ENCODE data around the gene VAV3. TPM values are rescaled to one million over a fixed set of nuclear protein-coding genes. Genes with fewer than 3 reads are reported as not detected.

VAV3 gene
- total RNA-seq, 2 experiments from 2014 or later: 3.9 to 4.6 TPM

DNA sequence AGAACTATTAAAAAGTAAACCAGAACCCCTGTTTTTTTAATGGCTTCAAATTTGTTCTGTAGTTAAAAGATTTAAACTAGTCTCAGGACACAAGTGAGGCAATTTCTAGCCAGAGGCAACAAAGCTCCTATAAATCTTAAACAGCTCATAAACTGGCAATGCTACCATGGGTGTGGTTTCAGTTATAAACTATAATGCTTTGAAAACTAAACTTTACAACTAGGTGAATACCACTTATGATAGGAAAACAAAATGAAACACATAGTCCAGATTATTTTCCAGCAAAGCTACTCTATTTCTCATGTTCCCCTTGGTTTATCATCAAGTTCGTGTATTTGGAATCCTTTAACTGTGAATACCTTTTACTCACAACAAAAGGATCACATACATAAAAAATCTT is 282.5 kb downstream of the VAV3 start:
- Mint-ChIP-seq H3K4me3 (no peak overlapping the region), H3K27ac (no peak overlapping the region), H3K36me3 (no peaks in the 10 kb centered on the region), H3K27me3 (no peaks in the 10 kb centered on the region), H3K9me3 (no peaks in the 10 kb centered on the region), H3K4me1 (no peaks in the 10 kb centered on the region)
- DNase-seq: no peak

DNA sequence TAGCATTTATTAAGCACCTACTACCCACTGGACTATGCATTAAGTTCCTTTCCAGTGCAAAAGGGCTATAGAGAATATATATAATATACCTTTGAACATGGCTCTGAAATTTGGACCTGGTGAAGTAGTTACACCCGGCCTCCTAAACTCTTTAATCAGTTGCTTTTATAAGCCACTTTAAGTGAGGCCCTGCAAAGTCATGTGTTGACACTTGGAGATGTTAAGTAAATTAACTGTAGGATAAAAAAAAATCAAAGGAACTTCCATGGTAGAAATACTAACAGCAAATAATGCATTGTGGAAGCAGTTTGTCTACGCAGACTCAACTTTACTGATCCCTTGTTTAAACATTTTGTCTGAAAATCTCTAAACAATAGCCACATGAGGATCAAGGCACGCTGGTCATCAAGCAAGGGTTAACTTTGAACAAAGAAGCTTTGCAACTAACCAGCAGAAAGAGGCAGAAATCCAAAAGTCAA is 283.9 kb downstream of the VAV3 start:
- DNase-seq: no peak
- Mint-ChIP-seq H3K9me3 (no peaks in the 10 kb centered on the region), H3K4me1 (no peaks in the 10 kb centered on the region), H3K36me3 (no peaks in the 10 kb centered on the region), H3K27ac (no peak overlapping the region), H3K27me3 (no peaks in the 10 kb centered on the region), H3K4me3 (no peak overlapping the region)

DNA sequence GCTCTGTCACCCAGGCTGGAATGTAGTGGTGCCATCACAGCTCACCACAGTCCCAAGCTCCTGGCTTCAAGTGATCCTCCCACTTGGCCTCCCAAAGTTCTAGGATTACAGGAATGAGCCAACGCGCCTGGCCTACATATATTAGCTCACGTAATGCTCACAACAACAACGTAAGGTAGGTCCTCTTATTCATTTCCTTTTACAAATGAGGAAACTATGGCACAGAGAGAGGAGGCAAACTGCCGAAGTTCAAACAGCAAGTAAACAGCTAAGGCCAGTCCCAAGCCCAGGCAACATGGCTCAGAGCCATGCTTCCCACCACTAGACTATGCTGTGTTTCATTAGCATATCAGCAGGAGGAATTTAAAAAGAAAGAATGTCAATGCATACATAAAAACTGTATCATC is 284.4 kb downstream of the VAV3 start:
- H3K4me1 Mint-ChIP-seq: no peaks in the 10 kb centered on the region
- H3K4me3 Mint-ChIP-seq: no peak overlapping the region
- H3K9me3 Mint-ChIP-seq: no peaks in the 10 kb centered on the region
- DNase-seq: no peak
- H3K36me3 Mint-ChIP-seq: peaks cover under 1% of the 10 kb centered on the region
- no peak overlapping the region for H3K27ac Mint-ChIP-seq
- no peaks in the 10 kb centered on the region for H3K27me3 Mint-ChIP-seq

DNA sequence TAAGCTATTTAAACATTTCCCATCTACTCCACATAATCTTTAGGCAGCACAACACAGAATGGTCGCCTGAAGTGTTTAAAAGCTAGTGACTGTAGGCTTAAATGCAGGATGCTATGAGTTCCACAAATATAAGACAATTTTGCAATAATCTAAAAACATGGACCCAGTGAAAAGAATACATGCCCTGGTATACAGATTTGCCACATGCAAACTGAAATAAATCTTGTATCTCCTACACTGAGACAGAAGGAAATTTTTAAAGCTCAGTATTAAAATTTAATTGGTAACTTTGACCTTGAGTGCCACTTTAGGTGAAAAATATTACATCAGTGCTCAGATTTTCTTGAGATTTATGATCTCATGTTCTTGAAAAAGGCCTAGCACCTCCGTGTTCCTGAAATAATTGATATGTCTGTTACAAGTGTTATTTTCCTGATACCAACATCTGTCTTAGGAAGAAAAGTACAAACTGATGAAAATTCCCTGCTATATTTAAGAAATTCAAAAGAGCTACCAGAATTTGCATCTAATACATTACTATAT is 285.5 kb downstream of the VAV3 start:
- Mint-ChIP-seq H3K4me1 (no peaks in the 10 kb centered on the region), H3K4me3 (no peak overlapping the region), H3K27ac (no peak overlapping the region), H3K36me3 (peaks cover 8% of the 10 kb centered on the region), H3K27me3 (no peaks in the 10 kb centered on the region), H3K9me3 (peaks cover 1% of the 10 kb centered on the region)
- no peak for DNase-seq

DNA sequence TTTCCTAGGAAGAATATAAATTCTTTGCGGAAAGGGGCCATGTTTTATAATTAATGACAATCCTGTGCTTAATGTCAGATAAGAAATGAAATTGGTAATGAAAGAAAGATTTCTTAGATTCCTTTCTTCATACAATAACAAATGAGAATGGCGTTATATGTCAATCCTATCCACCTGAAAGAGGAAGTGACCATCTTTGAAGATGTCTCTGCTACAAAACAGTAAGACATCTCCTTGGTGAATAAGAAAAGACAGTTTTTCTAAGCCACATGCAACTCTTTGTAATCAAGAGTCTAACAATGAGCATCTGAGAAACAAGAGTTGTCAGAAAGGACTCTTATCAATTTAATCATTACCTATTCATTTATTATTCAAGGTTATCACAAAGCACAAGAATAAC is 286.0 kb downstream of the VAV3 start:
- H3K27me3 Mint-ChIP-seq: no peaks in the 10 kb centered on the region
- no peaks in the 10 kb centered on the region for H3K4me1 Mint-ChIP-seq
- H3K9me3 Mint-ChIP-seq: peaks cover 1% of the 10 kb centered on the region
- DNase-seq: no peak
- H3K4me3 Mint-ChIP-seq: no peak overlapping the region
- H3K27ac Mint-ChIP-seq: no peak overlapping the region
- H3K36me3 Mint-ChIP-seq: peaks cover 8% of the 10 kb centered on the region

DNA sequence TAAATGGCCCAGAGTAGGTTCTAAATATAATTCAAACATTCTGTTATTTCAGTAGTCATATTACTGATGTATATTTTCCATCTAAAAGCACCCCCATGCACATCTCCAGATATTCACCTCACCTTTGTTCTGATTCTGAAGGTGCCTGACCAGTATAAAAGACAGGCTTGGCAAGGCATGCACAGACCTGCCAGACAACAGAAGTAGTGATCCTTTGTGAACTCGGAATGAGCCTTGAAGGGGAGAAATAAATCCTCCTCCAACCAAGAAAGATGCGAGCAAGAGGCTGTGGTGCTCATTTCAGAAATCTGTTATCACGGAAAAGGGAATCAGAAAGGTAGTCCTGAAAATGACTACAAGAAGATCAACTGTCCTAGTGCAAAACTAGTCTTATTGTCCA is 287.3 kb downstream of the VAV3 start:
- Mint-ChIP-seq H3K27ac (no peak overlapping the region), H3K4me1 (no peaks in the 10 kb centered on the region), H3K4me3 (no peak overlapping the region), H3K27me3 (no peaks in the 10 kb centered on the region), H3K36me3 (peaks cover 8% of the 10 kb centered on the region), H3K9me3 (peaks cover 1% of the 10 kb centered on the region)
- DNase-seq: no peak

DNA sequence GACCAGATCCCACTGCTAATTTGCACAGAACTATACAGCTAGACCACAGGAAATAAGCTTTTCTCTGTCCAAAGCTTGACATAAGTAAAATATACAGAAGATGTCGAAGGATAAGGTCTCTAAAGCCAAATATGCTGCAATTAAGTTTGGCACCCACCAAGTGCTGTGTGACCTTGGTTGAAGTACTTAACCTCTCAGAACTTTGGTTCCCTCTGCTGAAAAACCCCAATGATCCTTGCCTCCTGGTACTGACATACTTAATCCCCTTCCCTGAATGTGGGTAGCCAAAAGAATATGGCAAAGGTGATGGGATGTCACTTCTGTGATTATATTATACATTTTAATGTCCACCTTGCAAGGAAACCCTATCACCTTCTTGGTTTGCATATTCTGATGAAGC is 290.5 kb downstream of the VAV3 start:
- Mint-ChIP-seq H3K27ac (no peak overlapping the region), H3K36me3 (peaks cover 8% of the 10 kb centered on the region), H3K9me3 (peaks cover 1% of the 10 kb centered on the region), H3K27me3 (no peaks in the 10 kb centered on the region), H3K4me1 (no peaks in the 10 kb centered on the region), H3K4me3 (no peak overlapping the region)
- no peak for DNase-seq

DNA sequence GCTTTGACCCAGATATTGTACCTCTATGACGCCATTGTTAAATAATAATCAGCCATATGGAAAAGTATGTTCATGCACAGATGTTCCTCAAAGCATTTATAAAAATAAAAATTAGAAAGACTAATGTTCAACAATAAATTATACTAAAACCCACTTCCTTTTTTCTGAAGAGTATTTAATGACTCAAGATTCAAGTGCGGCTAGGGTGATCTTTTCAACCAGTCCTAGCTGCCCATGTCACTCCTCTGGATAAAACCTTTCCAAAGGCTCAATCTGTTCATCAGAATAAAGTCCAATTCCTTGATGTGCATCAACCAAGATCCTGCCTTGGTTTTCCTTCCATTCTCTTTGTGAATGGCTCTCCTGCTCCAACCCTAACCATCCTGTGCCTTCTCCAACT is 292.0 kb downstream of the VAV3 start:
- no peaks in the 10 kb centered on the region for H3K27me3 Mint-ChIP-seq
- no peak overlapping the region for H3K4me3 Mint-ChIP-seq
- H3K9me3 Mint-ChIP-seq: peaks cover 1% of the 10 kb centered on the region
- no peak for DNase-seq
- no peaks in the 10 kb centered on the region for H3K4me1 Mint-ChIP-seq
- H3K27ac Mint-ChIP-seq: no peak overlapping the region
- peaks cover 9% of the 10 kb centered on the region for H3K36me3 Mint-ChIP-seq

DNA sequence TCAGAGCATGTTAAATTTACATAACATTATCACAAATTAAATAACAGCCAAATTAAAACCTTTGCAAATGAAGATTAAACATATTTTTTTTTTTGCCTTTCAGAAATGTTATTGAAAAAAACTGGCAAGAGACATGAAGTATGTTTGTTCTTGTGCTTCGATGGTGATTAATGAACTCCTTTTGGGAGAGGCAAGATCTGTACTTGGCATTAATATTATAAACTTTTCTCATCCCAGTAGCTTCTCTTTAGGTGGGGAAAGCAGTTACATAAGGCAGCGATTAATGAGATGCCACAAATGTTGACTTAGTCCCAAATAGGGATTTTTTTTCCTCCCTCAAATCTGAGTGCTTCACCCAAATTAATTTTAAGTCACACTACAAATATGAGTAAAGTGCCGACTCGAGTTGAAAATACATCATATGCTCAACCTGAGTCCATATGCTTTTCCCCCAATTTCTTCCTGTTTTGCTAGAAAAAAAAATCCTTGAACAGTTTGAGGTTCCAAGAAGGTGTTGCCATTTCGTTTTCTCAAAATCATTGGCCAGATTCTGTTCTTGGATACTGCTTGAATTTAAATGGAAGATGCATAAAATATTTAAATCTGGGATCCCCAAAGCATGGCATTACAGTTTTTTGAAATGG is 294.5 kb downstream of the VAV3 start:
- Mint-ChIP-seq H3K36me3 (peaks cover 10% of the 10 kb centered on the region), H3K4me3 (no peak overlapping the region), H3K9me3 (peaks cover 1% of the 10 kb centered on the region), H3K4me1 (no peaks in the 10 kb centered on the region), H3K27ac (no peak overlapping the region), H3K27me3 (no peaks in the 10 kb centered on the region)
- no peak for DNase-seq

DNA sequence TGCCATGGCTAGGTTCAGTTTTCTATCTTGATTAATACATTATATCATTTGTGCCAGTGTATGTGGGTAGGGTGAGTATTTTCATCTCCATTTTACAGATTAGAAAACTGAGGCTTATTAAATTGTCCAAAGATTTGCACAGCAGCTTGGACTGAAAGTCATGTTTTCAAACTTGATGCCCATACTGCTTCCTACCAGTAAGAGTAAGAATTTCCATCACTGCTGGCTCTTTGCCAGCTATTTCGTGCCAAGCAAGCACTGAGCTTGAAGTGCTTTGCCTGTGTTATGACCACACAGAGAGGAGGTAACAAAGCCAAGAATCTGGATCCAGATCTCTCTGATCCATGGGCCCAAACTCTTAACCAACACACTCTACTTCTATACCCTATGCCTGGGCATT is 295.0 kb downstream of the VAV3 start:
- peaks cover 8% of the 10 kb centered on the region for H3K36me3 Mint-ChIP-seq
- no peak overlapping the region for H3K27ac Mint-ChIP-seq

DNA sequence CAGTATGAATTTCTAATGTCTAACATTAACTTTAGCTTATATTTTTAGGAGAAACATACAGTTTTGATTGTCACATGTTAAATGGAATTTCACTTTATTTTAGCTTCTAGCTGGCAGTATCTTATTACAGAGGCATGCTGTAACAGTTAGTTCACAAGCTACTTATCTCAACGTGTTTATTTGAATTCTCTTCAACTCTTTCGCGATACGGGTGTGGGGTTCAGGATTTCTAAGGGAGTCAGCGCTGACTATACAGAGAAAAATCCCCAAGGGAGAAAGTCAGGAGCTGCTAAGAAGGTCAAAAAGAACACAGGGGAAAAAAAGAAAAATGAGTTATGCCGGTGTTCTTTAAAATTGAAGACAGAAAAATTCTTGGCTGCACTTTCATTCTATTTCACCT is 296.2 kb downstream of the VAV3 start:
- no peak overlapping the region for H3K27ac Mint-ChIP-seq
- no peaks in the 10 kb centered on the region for H3K4me1 Mint-ChIP-seq
- H3K27me3 Mint-ChIP-seq: no peaks in the 10 kb centered on the region

More for the DNA sequence above, 295.0 kb downstream of the VAV3 start:
- Mint-ChIP-seq H3K27me3 (no peaks in the 10 kb centered on the region), H3K4me1 (no peaks in the 10 kb centered on the region), H3K4me3 (no peak overlapping the region), H3K9me3 (no peaks in the 10 kb centered on the region)
- DNase-seq: no peak

DNA sequence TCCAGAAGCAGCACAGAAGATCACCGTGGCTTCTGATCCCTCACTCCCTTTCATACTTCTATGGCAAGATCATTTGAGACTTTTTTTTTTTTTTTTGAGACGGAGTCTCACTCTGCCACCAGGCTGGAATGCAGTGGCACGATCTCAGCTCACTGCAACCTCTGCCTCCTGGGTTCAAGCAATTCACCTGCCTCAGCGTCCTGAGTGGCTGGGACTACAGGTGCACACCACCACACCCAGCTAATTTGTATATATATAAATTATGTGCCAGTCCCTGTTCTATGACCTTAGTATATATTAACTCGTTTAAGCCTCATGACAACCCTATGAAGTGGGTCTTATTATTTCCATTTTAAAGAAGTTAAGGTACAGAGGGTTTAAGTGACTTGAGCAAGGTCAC is 298.5 kb downstream of the VAV3 start:
- no peak overlapping the region for H3K4me3 Mint-ChIP-seq
- H3K36me3 Mint-ChIP-seq: peaks cover 3% of the 10 kb centered on the region
- no peak overlapping the region for H3K27ac Mint-ChIP-seq
- DNase-seq: no peak
- no peaks in the 10 kb centered on the region for H3K9me3 Mint-ChIP-seq
- no peaks in the 10 kb centered on the region for H3K4me1 Mint-ChIP-seq
- H3K27me3 Mint-ChIP-seq: no peaks in the 10 kb centered on the region

More for the DNA sequence above, 296.2 kb downstream of the VAV3 start:
- peaks cover 3% of the 10 kb centered on the region for H3K36me3 Mint-ChIP-seq
- no peaks in the 10 kb centered on the region for H3K9me3 Mint-ChIP-seq
- H3K4me3 Mint-ChIP-seq: no peak overlapping the region
- DNase-seq: no peak

DNA sequence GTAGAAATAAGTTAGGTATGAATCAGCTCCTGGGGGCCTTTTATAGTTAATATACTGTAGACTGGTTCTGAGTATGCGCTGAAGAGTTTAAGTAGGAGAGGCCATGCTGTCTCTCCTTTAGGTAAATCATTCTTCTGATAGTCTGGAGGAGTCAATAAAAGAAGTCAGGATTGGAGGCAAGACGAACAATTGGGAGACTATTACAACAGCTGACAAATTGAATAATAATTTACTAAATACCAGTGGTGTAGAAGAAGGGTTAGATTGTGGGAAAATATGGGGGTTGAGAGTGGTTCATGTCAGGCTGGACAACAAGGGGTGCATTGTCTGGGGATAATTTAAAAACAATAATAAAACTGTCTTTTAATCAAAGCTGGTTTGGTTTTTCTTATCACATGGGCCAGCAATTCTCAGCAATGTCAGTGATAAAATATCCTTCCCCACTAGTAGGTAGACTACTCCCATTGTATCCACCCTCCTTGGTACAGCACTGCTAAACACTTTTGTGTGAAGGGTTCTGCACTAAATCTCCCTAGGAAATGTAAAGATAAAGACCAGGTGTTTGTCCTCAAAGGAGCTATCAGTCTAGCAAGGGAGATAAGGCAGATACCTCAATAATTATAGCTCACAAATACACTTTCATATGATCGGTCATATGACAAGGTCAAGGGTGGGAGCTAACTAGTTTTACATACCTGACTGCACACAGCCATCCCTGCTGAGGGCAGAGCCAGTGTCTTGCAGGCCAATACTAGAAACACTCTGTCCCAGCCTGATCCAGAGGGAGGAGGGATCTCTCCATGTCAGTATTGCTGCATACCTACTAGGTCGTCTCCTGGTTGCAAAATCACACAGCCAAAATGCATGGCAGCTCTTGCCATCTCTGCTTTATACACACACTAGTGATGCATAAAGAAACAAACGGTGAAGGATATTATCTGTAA is 299.7 kb downstream of the VAV3 start:
- H3K27me3 Mint-ChIP-seq: no peaks in the 10 kb centered on the region
- no peaks in the 10 kb centered on the region for H3K9me3 Mint-ChIP-seq
- peaks cover 3% of the 10 kb centered on the region for H3K36me3 Mint-ChIP-seq
- DNase-seq: no peak
- H3K4me3 Mint-ChIP-seq: no peak overlapping the region
- no peak overlapping the region for H3K27ac Mint-ChIP-seq
- no peaks in the 10 kb centered on the region for H3K4me1 Mint-ChIP-seq

DNA sequence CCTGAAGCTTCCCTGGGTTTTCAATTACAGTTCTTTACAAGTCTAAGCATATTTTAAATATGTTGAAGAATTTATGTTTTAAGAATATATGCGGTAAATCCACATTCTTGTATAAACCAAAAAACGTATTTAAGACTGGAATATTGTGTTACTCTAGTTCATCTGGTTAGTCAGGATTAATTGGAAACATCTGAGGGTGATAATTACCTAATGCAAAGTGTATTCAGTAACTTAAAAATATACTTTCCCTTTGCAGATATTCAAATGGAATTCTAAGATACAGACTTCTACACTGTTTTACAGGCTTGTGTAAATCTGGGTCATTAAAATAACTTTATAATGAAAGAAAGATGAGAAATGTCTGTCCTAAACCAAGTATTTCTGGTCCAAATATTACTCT is 302.0 kb downstream of the VAV3 start:
- no peak for DNase-seq
- peaks cover 2% of the 10 kb centered on the region for H3K36me3 Mint-ChIP-seq
- no peaks in the 10 kb centered on the region for H3K27me3 Mint-ChIP-seq
- no peak overlapping the region for H3K27ac Mint-ChIP-seq
- no peaks in the 10 kb centered on the region for H3K4me1 Mint-ChIP-seq
- no peaks in the 10 kb centered on the region for H3K9me3 Mint-ChIP-seq
- H3K4me3 Mint-ChIP-seq: no peak overlapping the region

DNA sequence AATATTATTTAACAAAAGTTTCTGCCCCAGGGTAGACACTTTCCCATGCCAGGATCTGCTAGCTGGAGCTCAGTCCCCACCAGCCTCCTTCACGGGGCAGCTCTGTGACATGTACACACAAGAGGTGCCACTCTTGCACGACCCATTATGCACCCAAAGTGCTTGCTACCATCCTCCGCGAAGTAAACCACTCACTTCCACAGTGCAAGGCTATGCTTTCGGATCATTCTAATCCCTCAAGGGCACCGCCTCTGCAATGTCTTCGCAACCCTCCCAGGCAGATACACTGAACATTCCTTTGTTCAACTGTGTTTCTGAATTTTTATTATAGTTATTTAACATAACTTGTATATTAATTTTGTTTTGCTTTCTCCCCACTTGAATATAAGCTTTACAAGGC is 303.8 kb downstream of the VAV3 start:
- Mint-ChIP-seq H3K9me3 (no peaks in the 10 kb centered on the region), H3K4me3 (no peak overlapping the region), H3K36me3 (no peaks in the 10 kb centered on the region), H3K27ac (no peak overlapping the region), H3K4me1 (no peaks in the 10 kb centered on the region), H3K27me3 (no peaks in the 10 kb centered on the region)
- no peak for DNase-seq

Data from activated naive CD8-positive, alpha-beta T cell treated with anti-CD3 and anti-CD28 coated beads for 36 hours (primary cell).